CD4-positive, alpha-beta T cell (primary cell): ENCODE results near the gene ITGB8. TPM values are rescaled to one million over a fixed set of nuclear protein-coding genes. Genes with fewer than 3 reads are reported as not detected.

Experiments
- ATAC-seq: fragments of 200-7000 bp; cut with Tn5 transposase; one replicate; pipeline ENCODE4 v1.10.0; 2022; ENCODE audit warnings: mild to moderate bottlenecking; ENCODE audit not compliant: poor library complexity
- CTCF ChIA-PET: fragments of 350-600 bp; sonication (Branson Sonifier 250); formaldehyde crosslinking; loops from one replicate; lab custom pipeline; 2021; ENCODE audit warnings: antibody characterized with exemption, inconsistent platforms; lab: Charles Lee
- POLR2A ChIA-PET: fragments of 350-600 bp; sonication (Branson Sonifier 250); formaldehyde crosslinking; loops from one replicate; lab custom pipeline; 2021; ENCODE audit warnings: antibody characterized with exemption, inconsistent platforms; lab: Charles Lee
- DNase-seq, 14 experiments: peaks; one replicate each; pipeline ENCODE4 v3.0.0-alpha.2; 2013 to 2020; ENCODE audit warnings: mixed read lengths in 2 of 14
- H3K27ac ChIP-seq, 2 donors: one replicate each; pipeline versions ENCODE4 v1.5.1 to v1.7.0; 2013; ENCODE audit warnings: low read length in 2 of 2, low read depth in 1 of 2, mild to moderate bottlenecking in 1 of 2
- H3K27me3 ChIP-seq, 2 experiments: 1 replicate in 1 of 2; 2 replicates in 1 of 2; pipeline versions ENCODE4 v1.6.1 to v1.7.0; 2013; ENCODE audit warnings: low read length in 2 of 2, control low read depth in 1 of 2, mild to moderate bottlenecking in 1 of 2, moderate library complexity in 1 of 2; ENCODE audit not compliant: insufficient read depth in 2 of 2, control insufficient read depth in 1 of 2
- H3K36me3 ChIP-seq: one replicate; pipeline ENCODE4 v1.6.1; 2013; ENCODE audit warnings: low read length, control low read depth; ENCODE audit not compliant: insufficient read depth
- H3K4me1 ChIP-seq: one replicate; pipeline ENCODE4 v1.6.1; 2013; ENCODE audit warnings: low read length, control low read depth; ENCODE audit not compliant: insufficient read depth
- H3K4me3 ChIP-seq: one replicate; pipeline ENCODE4 v1.5.1; 2013; ENCODE audit warnings: mild to moderate bottlenecking, low read length, moderate library complexity
- H3K9me3 ChIP-seq, 2 experiments: 1 replicate in 1 of 2; 2 replicates in 1 of 2; pipeline versions ENCODE4 v1.6.1 to v1.7.0; 2013; ENCODE audit warnings: low read length in 2 of 2, mild to moderate bottlenecking in 2 of 2, control low read depth in 1 of 2, moderate library complexity in 1 of 2; ENCODE audit not compliant: control insufficient read depth in 1 of 2, insufficient read depth in 1 of 2
- H3K27ac Mint-ChIP-seq: one replicate; pipeline ENCODE4 v1.8.0; 2020; ENCODE audit warnings: mixed read lengths
- H3K27me3 Mint-ChIP-seq: one replicate; pipeline ENCODE4 v1.8.0; 2021; ENCODE audit warnings: mixed read lengths
- H3K36me3 Mint-ChIP-seq: one replicate; pipeline ENCODE4 v1.8.0; 2021; ENCODE audit warnings: low read depth, mixed read lengths
- H3K4me1 Mint-ChIP-seq: one replicate; pipeline ENCODE4 v1.8.0; 2021; ENCODE audit warnings: low read depth, mixed read lengths
- H3K4me3 Mint-ChIP-seq: one replicate; pipeline ENCODE4 v1.8.0; 2020; ENCODE audit warnings: mild to moderate bottlenecking, mixed read lengths
- H3K9me3 Mint-ChIP-seq: one replicate; pipeline ENCODE4 v1.8.0; 2020; ENCODE audit warnings: mixed read lengths
- CTCF ChIP-seq: fragments of 200-600 bp; IDR thresholded peaks from one replicate; pipeline ENCODE4 v1.8.0; 2022; ENCODE audit warnings: antibody characterized with exemption, mild to moderate bottlenecking
- intact Hi-C, 2 experiments: fragments of 100-400 bp; cut with DNase I in 1 of 2; cut with micrococcal nuclease in 1 of 2; formaldehyde crosslinking; loops; one replicate each; pipeline versions ENCODE4 v1.15.1 to v1.9.0; 2023 to 2025; cut with DNase I, micrococcal nuclease
- polyA plus RNA-seq, 2 donors: library from polyadenylated mRNA; unstranded; fragments of 120-200 nt; gene quantifications; one replicate each; pipeline ENCODE4 v1.2.1, GENCODE V29; 2013
- total RNA-seq, 174 experiments: library from RNA in 2 of 174; stranded (reverse) in 2 of 174; gene quantifications; one replicate each; pipeline ENCODE4 v1.2.3 and lab custom pipeline; 2021 to 2026

Gene ITGB8
- total RNA-seq: not detected
- polyA plus RNA-seq (2013, experiment 1 of 2): 0.04 TPM
- 0.14 TPM for polyA plus RNA-seq (2013, experiment 2 of 2)
- total RNA-seq (lab: John Stamatoyannopoulos, UW): 0 to 17.8 (median 0.64) reads per million in 172 experiments

- no peak within 1 kb of the TSS for H3K27ac ChIP-seq
- CTCF ChIA-PET: no interaction called here
- POLR2A ChIA-PET: no interaction called here
Measured at GRCh38 chr7:20330239-20330927, at the start of gene ITGB8. Gene ITGB8, plus strand, starts transcription at chr7:20330900. Its CDS starts 907 bp downstream, at chr7:20331807.

GRCh38 chr7:20282959-20283358 lies 47.7 kb upstream of the ITGB8 start:
- no peaks in the 10 kb centered on the region for H3K4me1 ChIP-seq
- no peaks in the 10 kb centered on the region for H3K27me3 Mint-ChIP-seq
- no peaks in the 10 kb centered on the region for H3K36me3 Mint-ChIP-seq
- H3K9me3 Mint-ChIP-seq: no peaks in the 10 kb centered on the region
- CTCF ChIA-PET: no interaction called here
- TF ChIP-seq CTCF: no peak
- H3K9me3 ChIP-seq: no peaks in the 10 kb centered on the region
- H3K4me3 Mint-ChIP-seq: no peak overlapping the region
- H3K36me3 ChIP-seq: no peaks in the 10 kb centered on the region
- H3K4me3 ChIP-seq: no peak overlapping the region
- POLR2A ChIA-PET: no interaction called here
- H3K4me1 Mint-ChIP-seq: no peaks in the 10 kb centered on the region
- DNase-seq (no peak), ATAC-seq (no peak)
- H3K27ac ChIP-seq: no peak overlapping the region
- no peaks in the 10 kb centered on the region for H3K27me3 ChIP-seq
- intact Hi-C loops: no loop called here
- no peak overlapping the region for H3K27ac Mint-ChIP-seq

More at GRCh38 chr7:20330239-20330927, at the start of gene ITGB8:
- H3K4me3 ChIP-seq: peak within 1 kb of the TSS; percentile 46
- peaks cover 0 to 16% of the 10 kb centered on the region in 2 experiments for H3K9me3 ChIP-seq
- intact Hi-C loops: no loop called here
- Mint-ChIP-seq H3K27me3 (peaks cover 49% of the 10 kb centered on the region), H3K4me3 (peak within 1 kb of the TSS; percentile 84), H3K4me1 (peaks cover 18% of the 10 kb centered on the region), H3K27ac (no peak within 1 kb of the TSS), H3K36me3 (no peaks in the 10 kb centered on the region), H3K9me3 (no peaks in the 10 kb centered on the region)
- no peaks in the 10 kb centered on the region for H3K36me3 ChIP-seq
- peak; percentile 26 for ATAC-seq
- peaks cover 23 to 42% of the 10 kb centered on the region in 2 experiments for H3K27me3 ChIP-seq
- TF ChIP-seq CTCF: no peak
- DNase-seq: peak in 3 of 14 experiments; percentile 10 to 46 (median 43)
- H3K4me1 ChIP-seq: peaks cover 24% of the 10 kb centered on the region

- Mint-ChIP-seq H3K27me3 (no peaks in the 10 kb centered on the region), H3K4me1 (no peaks in the 10 kb centered on the region), H3K9me3 (no peaks in the 10 kb centered on the region), H3K36me3 (no peaks in the 10 kb centered on the region), H3K4me3 (no peak overlapping the region), H3K27ac (no peak overlapping the region)
- ATAC-seq (no peak), DNase-seq (no peak)
- Histone ChIP-seq H3K9me3 (no peaks in the 10 kb centered on the region), H3K27me3 (no peaks in the 10 kb centered on the region), H3K4me3 (no peak overlapping the region), H3K4me1 (no peaks in the 10 kb centered on the region), H3K36me3 (no peaks in the 10 kb centered on the region), H3K27ac (no peak overlapping the region)
- TF ChIP-seq CTCF: no peak
- CTCF ChIA-PET: no interaction called here
- POLR2A ChIA-PET: no interaction called here
- intact Hi-C loops: no loop called here
Measured at GRCh38 chr7:20283385-20283784, 47.3 kb upstream of the ITGB8 start.
